ENCODE data around the gene HDAC4. TPM values are rescaled to one million over a fixed set of nuclear protein-coding genes. Genes with fewer than 3 reads are reported as not detected.

HDAC4 gene
- total RNA-seq, 1 experiment from 2014 or later: 44.4 TPM

- TF ChIP-seq ATF1 (CRISPR knock-in tag; IDR thresholded peaks at IDR 0.05): no peak
- TF ChIP-seq CREM (CRISPR knock-in tag; IDR thresholded peaks at IDR 0.05): no peak
- no peak for TF ChIP-seq NR1H2 (CRISPR knock-in tag; IDR thresholded peaks at IDR 0.05)
- no peak for TF ChIP-seq NFE2L1 (CRISPR knock-in tag; IDR thresholded peaks at IDR 0.05)
- no peak for TF ChIP-seq GTF2I (CRISPR knock-in tag; conservative IDR thresholded peaks at IDR 0.05)
Measured at GRCh38 chr2:239103125-239104098, 297.4 kb downstream of the HDAC4 start (continued).

- Mint-ChIP-seq H3K4me1 (no peaks in the 10 kb centered on the region), H3K27me3 (ENCODE audit: low read depth) (no peaks in the 10 kb centered on the region), H3K4me3 (no peak overlapping the region), H3K36me3 (peaks cover 4% of the 10 kb centered on the region; the same call in 1 of the 2 replicates), H3K27ac (no peak overlapping the region), H3K9me3 (no peaks in the 10 kb centered on the region)
- ChIA-PET CTCF (no interaction called here), POLR2A (no interaction called here)
- DNase-seq (ENCODE audit: low spot score): no peak
- TF ChIP-seq ZNF671 (CRISPR knock-in tag; IDR thresholded peaks at IDR 0.05): no peak
- no peak for TF ChIP-seq IRF1 (CRISPR knock-in tag; IDR thresholded peaks at IDR 0.05)
- TF ChIP-seq ZNF232 (CRISPR knock-in tag; IDR thresholded peaks at IDR 0.05): no peak
- TF ChIP-seq CREB1 (CRISPR knock-in tag; IDR thresholded peaks at IDR 0.05): no peak
- ATAC-seq: no peak
Measured at GRCh38 chr2:239102266-239102665, 298.6 kb downstream of the HDAC4 start.

GRCh38 chr2:239101807-239102206 lies 299.0 kb downstream of the HDAC4 start:
- Mint-ChIP-seq H3K4me1 (no peaks in the 10 kb centered on the region), H3K36me3 (peaks cover 4% of the 10 kb centered on the region; the same call in 1 of the 2 replicates), H3K4me3 (no peak overlapping the region), H3K27me3 (ENCODE audit: low read depth) (no peaks in the 10 kb centered on the region), H3K9me3 (no peaks in the 10 kb centered on the region), H3K27ac (no peak overlapping the region)
- ATAC-seq (no peak), DNase-seq (ENCODE audit: low spot score) (no peak)
- ChIA-PET POLR2A (no interaction called here), CTCF (no interaction called here)
- TF ChIP-seq MXD4 (CRISPR knock-in tag; IDR thresholded peaks at IDR 0.05; ENCODE audit: borderline replicate concordance): no peak
- TF ChIP-seq SMAD3 (CRISPR knock-in tag; IDR thresholded peaks at IDR 0.05; ENCODE audit: borderline replicate concordance): no peak
- TF ChIP-seq CTCF (IDR thresholded peaks at IDR 0.05): no peak
- TF ChIP-seq ZNF425 (CRISPR knock-in tag; conservative IDR thresholded peaks at IDR 0.05): no peak
- no peak for TF ChIP-seq ETV6 (CRISPR knock-in tag; IDR thresholded peaks at IDR 0.05)
- no peak for TF ChIP-seq CDX4 (CRISPR knock-in tag; IDR thresholded peaks at IDR 0.05; ENCODE audit: borderline replicate concordance)
- no peak for TF ChIP-seq HMGA2 (CRISPR knock-in tag; IDR thresholded peaks at IDR 0.05)
- TF ChIP-seq MLX (CRISPR knock-in tag; IDR thresholded peaks at IDR 0.05): no peak
- no peak for TF ChIP-seq CBFB (CRISPR knock-in tag; IDR thresholded peaks at IDR 0.05; ENCODE audit: low read depth)
- TF ChIP-seq JAZF1 (CRISPR knock-in tag; IDR thresholded peaks at IDR 0.05): no peak
- TF ChIP-seq ZNF512 (CRISPR knock-in tag; IDR thresholded peaks at IDR 0.05; ENCODE audit: borderline replicate concordance): no peak
- TF ChIP-seq TCF7 (CRISPR knock-in tag; IDR thresholded peaks at IDR 0.05; ENCODE audit: low read depth): no peak
- TF ChIP-seq SOX15 (CRISPR knock-in tag; IDR thresholded peaks at IDR 0.05): no peak

Measured in WTC11 (cell line).